Measurements from ENCODE around the gene XIRP1. TPM values are rescaled to one million over a fixed set of nuclear protein-coding genes. Genes with fewer than 3 reads are reported as not detected.

The XIRP1 gene
- total and polyA plus RNA-seq, 9 donors, result 0.04 to 0.13 (median 0.11) TPM; not detected in 5

- Histone ChIP-seq H3K9me3 (no peaks in the 10 kb centered on the region), H3K27me3 (no peaks in the 10 kb centered on the region), H3K4me1 (ENCODE audit: insufficient read depth) (no peaks in the 10 kb centered on the region), H3K27ac (no peak overlapping the region), H3K36me3 (no peaks in the 10 kb centered on the region), H3K4me3 (no peak overlapping the region)
- WGBS, 3 donors, result 80 to 83% (median 81%) methylated on average over 4 of the region's 4 CpGs
- no peak for DNase-seq
- intact Hi-C loops (cut with DNase I), result no loop called here
- no peak for TF ChIP-seq POLR2A (IDR thresholded peaks at IDR 0.05)
- no peak for TF ChIP-seq EP300 (IDR thresholded peaks at IDR 0.05)
- TF ChIP-seq, protein P1, sequence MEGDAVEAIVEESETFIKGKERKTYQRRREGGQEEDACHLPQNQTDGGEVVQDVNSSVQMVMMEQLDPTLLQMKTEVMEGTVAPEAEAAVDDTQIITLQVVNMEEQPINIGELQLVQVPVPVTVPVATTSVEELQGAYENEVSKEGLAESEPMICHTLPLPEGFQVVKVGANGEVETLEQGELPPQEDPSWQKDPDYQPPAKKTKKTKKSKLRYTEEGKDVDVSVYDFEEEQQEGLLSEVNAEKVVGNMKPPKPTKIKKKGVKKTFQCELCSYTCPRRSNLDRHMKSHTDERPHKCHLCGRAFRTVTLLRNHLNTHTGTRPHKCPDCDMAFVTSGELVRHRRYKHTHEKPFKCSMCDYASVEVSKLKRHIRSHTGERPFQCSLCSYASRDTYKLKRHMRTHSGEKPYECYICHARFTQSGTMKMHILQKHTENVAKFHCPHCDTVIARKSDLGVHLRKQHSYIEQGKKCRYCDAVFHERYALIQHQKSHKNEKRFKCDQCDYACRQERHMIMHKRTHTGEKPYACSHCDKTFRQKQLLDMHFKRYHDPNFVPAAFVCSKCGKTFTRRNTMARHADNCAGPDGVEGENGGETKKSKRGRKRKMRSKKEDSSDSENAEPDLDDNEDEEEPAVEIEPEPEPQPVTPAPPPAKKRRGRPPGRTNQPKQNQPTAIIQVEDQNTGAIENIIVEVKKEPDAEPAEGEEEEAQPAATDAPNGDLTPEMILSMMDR (IDR thresholded peaks at IDR 0.05), result no peak
Observed at GRCh38 chr3:39170461-39170860, 21.9 kb downstream of the XIRP1 start.

- TF ChIP-seq EP300 (IDR thresholded peaks at IDR 0.05), result no peak
- TF ChIP-seq, protein P1 (IDR thresholded peaks at IDR 0.05), result no peak
- intact Hi-C loops (cut with DNase I), result no loop called here
- no peaks in the 10 kb centered on the region for H3K9me3 ChIP-seq
- no peak for DNase-seq
- H3K4me3 ChIP-seq, result no peak overlapping the region
- no peaks in the 10 kb centered on the region for H3K4me1 ChIP-seq (ENCODE audit: insufficient read depth)
- WGBS, 3 donors, result 0 to 70% (median 48%) methylated on average over 1 of the region's 1 CpG
- H3K27me3 ChIP-seq, result no peaks in the 10 kb centered on the region
- H3K36me3 ChIP-seq, result no peaks in the 10 kb centered on the region
- no peak overlapping the region for H3K27ac ChIP-seq
Observed at GRCh38 chr3:39169712-39170111, 22.7 kb downstream of the XIRP1 start.

- DNase-seq, result no peak
- no peaks in the 10 kb centered on the region for H3K4me1 ChIP-seq (ENCODE audit: insufficient read depth)
- H3K4me3 ChIP-seq, result no peak overlapping the region
- TF ChIP-seq, protein P1 (IDR thresholded peaks at IDR 0.05), result no peak
- TF ChIP-seq EP300 (IDR thresholded peaks at IDR 0.05) (no peak), POLR2A (IDR thresholded peaks at IDR 0.05) (no peak)
- no peaks in the 10 kb centered on the region for H3K9me3 ChIP-seq
- H3K27me3 ChIP-seq, result no peaks in the 10 kb centered on the region
- H3K27ac ChIP-seq, result no peak overlapping the region
- WGBS, 3 donors, result 90 to 93% (median 91%) methylated on average over 5 of the region's 5 CpGs
- intact Hi-C loops (cut with DNase I), result no loop called here
- no peaks in the 10 kb centered on the region for H3K36me3 ChIP-seq
Observed at GRCh38 chr3:39168156-39168780, 24.1 kb downstream of the XIRP1 start.

GRCh38 chr3:39166932-39167532, 25.4 kb downstream of the XIRP1 start:
- no peak for TF ChIP-seq EP300 (IDR thresholded peaks at IDR 0.05)
- TF ChIP-seq POLR2A (IDR thresholded peaks at IDR 0.05), result no peak
- TF ChIP-seq, protein P1 (IDR thresholded peaks at IDR 0.05), result no peak
- no peak for DNase-seq
- H3K9me3 ChIP-seq, result no peaks in the 10 kb centered on the region
- intact Hi-C loops (cut with DNase I), result no loop called here
- no peaks in the 10 kb centered on the region for H3K27me3 ChIP-seq
- WGBS, 3 donors, result 63 to 89% (median 69%) methylated on average over 1 of the region's 1 CpG
- no peak overlapping the region for H3K4me3 ChIP-seq
- H3K4me1 ChIP-seq (ENCODE audit: insufficient read depth), result no peaks in the 10 kb centered on the region
- H3K27ac ChIP-seq, result no peak overlapping the region
- no peaks in the 10 kb centered on the region for H3K36me3 ChIP-seq

Data from ovary (tissue), 9 donors.